ENCODE data around the gene MYBPHL.

MYBPHL gene

DNA sequence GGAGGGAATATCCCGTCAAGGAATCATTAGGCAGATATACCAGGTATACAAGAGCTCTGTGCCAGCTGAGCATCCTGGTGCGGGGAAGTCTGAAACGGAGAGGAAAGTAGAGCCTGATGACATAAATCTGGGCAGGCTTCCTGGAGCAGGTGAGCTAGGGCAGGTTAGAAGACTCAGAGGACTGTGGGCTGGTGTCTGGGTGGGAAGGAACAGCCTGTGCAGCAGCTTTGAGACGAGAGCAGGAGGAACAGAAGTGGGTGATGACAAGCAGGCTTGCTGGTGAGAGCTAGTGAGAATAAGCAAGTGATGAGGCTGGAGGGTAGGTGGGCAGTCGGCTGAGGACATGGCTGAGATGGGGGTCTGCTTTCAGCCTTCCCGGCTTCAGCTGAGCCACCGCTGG is 50.7 kb downstream of the MYBPHL start:
- DNase-seq (ENCODE audit: low read depth): no peak
- TF ChIP-seq CTCF (IDR thresholded peaks at IDR 0.05; ENCODE audit: insufficient read depth, low read depth, low read length, missing control alignments): no peak
- H3K4me3 ChIP-seq (ENCODE audit: low read length): no peak overlapping the region

DNA sequence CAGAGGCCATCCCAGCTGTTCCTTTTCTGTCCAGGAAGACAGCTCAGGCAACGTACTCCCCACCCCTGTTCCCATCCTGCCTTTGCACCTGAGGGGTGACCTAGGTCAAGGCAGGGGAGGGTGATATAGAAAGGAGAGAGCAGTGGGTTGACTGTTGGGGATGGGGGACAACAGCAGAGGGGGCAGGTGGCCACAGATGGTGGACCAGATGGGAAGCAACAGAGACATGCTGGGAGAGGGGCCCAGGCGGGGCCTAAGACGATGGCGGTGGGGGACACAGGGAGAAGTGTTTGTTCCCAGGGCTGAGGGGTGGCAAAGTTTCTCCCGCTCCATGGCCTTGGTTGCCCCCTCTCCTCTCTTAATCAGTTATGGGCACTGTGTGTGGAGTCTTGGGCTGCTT is 51.1 kb downstream of the MYBPHL start:
- peak overlapping the region; percentile 47 for H3K4me3 ChIP-seq (ENCODE audit: low read length)
- DNase-seq (ENCODE audit: low read depth): no peak
- no peak for TF ChIP-seq CTCF (IDR thresholded peaks at IDR 0.05; ENCODE audit: insufficient read depth, low read depth, low read length, missing control alignments)

GRCh38 chr1:109255097-109255651 is 51.6 kb downstream of the MYBPHL start:
- peak overlapping the region; percentile 47 for H3K4me3 ChIP-seq (ENCODE audit: low read length)
- peak; percentile 49 for TF ChIP-seq CTCF (IDR thresholded peaks at IDR 0.05; ENCODE audit: insufficient read depth, low read depth, low read length, missing control alignments)
- peak; percentile 45 for DNase-seq (ENCODE audit: low read depth)

GRCh38 chr1:109254621-109255096 is 52.2 kb downstream of the MYBPHL start:
- H3K4me3 ChIP-seq (ENCODE audit: low read length): peak overlapping the region; percentile 47
- no peak for DNase-seq (ENCODE audit: low read depth)
- TF ChIP-seq CTCF (IDR thresholded peaks at IDR 0.05; ENCODE audit: insufficient read depth, low read depth, low read length, missing control alignments): peak; percentile 22

GRCh38 chr1:109253803-109254620 is 52.8 kb downstream of the MYBPHL start:
- peak; percentile 2 for TF ChIP-seq CTCF (IDR thresholded peaks at IDR 0.05; ENCODE audit: insufficient read depth, low read depth, low read length, missing control alignments)
- peak overlapping the region; percentile 47 for H3K4me3 ChIP-seq (ENCODE audit: low read length)
- no peak for DNase-seq (ENCODE audit: low read depth)

DNA sequence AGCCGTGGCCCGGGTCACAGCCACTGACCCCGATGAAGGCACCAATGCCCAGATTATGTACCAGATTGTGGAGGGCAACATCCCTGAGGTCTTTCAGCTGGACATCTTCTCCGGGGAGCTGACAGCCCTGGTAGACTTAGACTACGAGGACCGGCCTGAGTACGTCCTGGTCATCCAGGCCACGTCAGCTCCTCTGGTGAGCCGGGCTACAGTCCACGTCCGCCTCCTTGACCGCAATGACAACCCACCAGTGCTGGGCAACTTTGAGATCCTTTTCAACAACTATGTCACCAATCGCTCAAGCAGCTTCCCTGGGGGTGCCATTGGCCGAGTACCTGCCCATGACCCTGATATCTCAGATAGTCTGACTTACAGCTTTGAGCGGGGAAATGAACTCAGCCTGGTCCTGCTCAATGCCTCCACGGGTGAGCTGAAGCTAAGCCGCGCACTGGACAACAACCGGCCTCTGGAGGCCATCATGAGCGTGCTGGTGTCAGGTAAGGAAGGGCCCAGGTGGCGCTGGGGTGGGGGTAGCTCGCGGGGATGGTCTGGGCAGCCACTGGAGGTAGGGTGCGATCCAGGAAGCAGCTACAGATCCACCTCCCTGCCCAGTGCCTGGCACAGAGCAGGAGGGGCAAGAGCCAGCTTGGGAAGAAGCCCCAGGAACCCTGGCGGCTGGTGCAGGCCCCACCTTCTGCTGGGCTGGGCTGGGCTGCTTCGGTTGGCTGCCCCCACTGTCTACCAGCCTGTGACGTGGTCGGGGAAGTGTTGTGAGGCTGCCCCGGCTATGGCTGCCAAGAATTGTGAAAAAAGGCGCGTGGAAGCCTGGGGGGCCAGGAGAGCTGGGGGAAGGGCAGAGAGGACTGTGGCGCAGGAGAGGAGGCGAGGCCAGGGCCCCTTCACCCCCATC is 53.7 kb downstream of the MYBPHL start:
- DNase-seq (ENCODE audit: low read depth): peak; percentile 57
- no peak for TF ChIP-seq CTCF (IDR thresholded peaks at IDR 0.05; ENCODE audit: insufficient read depth, low read depth, low read length, missing control alignments)
- H3K4me3 ChIP-seq (ENCODE audit: low read length): peak overlapping the region; percentile 47
